Fibroblast of skin of left quadriceps (primary cell): ENCODE measurements around the gene IGLL1.
"Not testable (repeated sequence)": the region's sequence is repeated elsewhere in the genome, so short reads cannot be mapped to it uniquely, and the experiment has no call there.

Experiments used
- DNase-seq, 2 experiments: peaks; one replicate each; pipeline ENCODE4 v3.0.0-alpha.2; 2013; ENCODE audit warnings: low read depth in 2 of 2

IGLL1 gene

GRCh38 chr22:23563111-23563510, 17.0 kb downstream of the IGLL1 start:
- DNase-seq: no peak

- no peak for DNase-seq
These were observed 17.9 kb downstream of the IGLL1 start for GRCh38 chr22:23562186-23562585.

- not testable (repeated sequence) for DNase-seq
These were observed 19.0 kb downstream of the IGLL1 start for GRCh38 chr22:23561025-23561510.

GRCh38 chr22:23560215-23560614, 19.9 kb downstream of the IGLL1 start:
- DNase-seq: not testable (repeated sequence)

- no peak for DNase-seq
These were observed 22.6 kb downstream of the IGLL1 start for GRCh38 chr22:23557467-23557866.

- no peak for DNase-seq
These were observed 23.1 kb downstream of the IGLL1 start for GRCh38 chr22:23557036-23557435.

- DNase-seq: no peak
These were observed 24.0 kb downstream of the IGLL1 start for GRCh38 chr22:23556026-23556620.

- DNase-seq: no peak
These were observed 25.0 kb downstream of the IGLL1 start for GRCh38 chr22:23555118-23555517.

GRCh38 chr22:23553924-23554870, 25.9 kb downstream of the IGLL1 start:
- no peak for DNase-seq

- DNase-seq: no peak
These were observed 26.7 kb downstream of the IGLL1 start for GRCh38 chr22:23553438-23553837.

GRCh38 chr22:23552573-23552972, 27.5 kb downstream of the IGLL1 start:
- DNase-seq: no peak

GRCh38 chr22:23551385-23551784, 28.7 kb downstream of the IGLL1 start:
- no peak for DNase-seq

- DNase-seq: no peak
These were observed 29.9 kb downstream of the IGLL1 start for GRCh38 chr22:23550049-23550650.

- no peak for DNase-seq
These were observed 30.9 kb downstream of the IGLL1 start for GRCh38 chr22:23549198-23549595.

- DNase-seq: no peak
These were observed 31.4 kb downstream of the IGLL1 start for GRCh38 chr22:23548501-23549197.

GRCh38 chr22:23547818-23548500, 32.1 kb downstream of the IGLL1 start:
- DNase-seq: no peak

GRCh38 chr22:23547382-23547781, 32.7 kb downstream of the IGLL1 start:
- DNase-seq: not testable (repeated sequence)

- DNase-seq: no peak
These were observed 35.2 kb downstream of the IGLL1 start for GRCh38 chr22:23544852-23545251.

- DNase-seq: not testable (repeated sequence)
These were observed 36.5 kb downstream of the IGLL1 start for GRCh38 chr22:23543506-23544000.

- no peak for DNase-seq
These were observed 37.2 kb downstream of the IGLL1 start for GRCh38 chr22:23542933-23543332.

- not testable (repeated sequence) for DNase-seq
These were observed 37.7 kb downstream of the IGLL1 start for GRCh38 chr22:23542391-23542790.
